Measurements from ENCODE around the gene OPRM1.
A peak's percentile ranks its signal among the peaks of the same experiment; 100 is the strongest.

The OPRM1 gene

DNA sequence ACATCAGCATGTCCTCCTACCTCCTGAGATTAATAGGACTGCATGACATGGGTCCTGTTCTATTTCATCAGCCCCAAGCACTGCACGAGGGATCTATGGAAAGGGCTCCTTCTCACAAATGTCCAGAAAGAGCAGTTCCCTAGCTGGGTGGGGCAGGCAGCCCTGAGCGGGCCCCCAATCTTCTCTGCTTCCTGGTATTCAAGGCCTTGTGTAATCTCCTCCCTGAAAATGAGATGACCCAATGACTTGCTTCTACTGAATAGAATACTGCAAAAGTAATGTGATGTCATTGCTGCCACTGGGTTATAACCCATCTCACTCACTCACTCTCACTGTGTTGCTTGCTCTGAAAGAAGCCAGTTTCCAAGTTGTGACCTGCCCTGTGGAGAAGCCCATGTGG, 126.4 kb downstream of the OPRM1 start:
- Histone ChIP-seq H3K27me3 (ENCODE audit: insufficient read depth, poor library complexity, severe bottlenecking) (no peaks in the 10 kb centered on the region), H3K27ac (replicated peaks) (no peak overlapping the region), H3K4me3 (replicated peaks; ENCODE audit: insufficient read depth, low read length) (no peak overlapping the region)
- DNase-seq (ENCODE audit: low read depth in 1 of 2, low spot score in 1 of 2): no peak
- TF ChIP-seq POLR2AphosphoS5 (IDR thresholded peaks at IDR 0.05; ENCODE audit: low read depth) (no peak), SPI1 (IDR thresholded peaks at IDR 0.05; ENCODE audit: borderline replicate concordance, low read depth) (no peak), GABPA (IDR thresholded peaks at IDR 0.05; ENCODE audit: low read depth) (no peak)
- TF ChIP-seq, protein P1, sequence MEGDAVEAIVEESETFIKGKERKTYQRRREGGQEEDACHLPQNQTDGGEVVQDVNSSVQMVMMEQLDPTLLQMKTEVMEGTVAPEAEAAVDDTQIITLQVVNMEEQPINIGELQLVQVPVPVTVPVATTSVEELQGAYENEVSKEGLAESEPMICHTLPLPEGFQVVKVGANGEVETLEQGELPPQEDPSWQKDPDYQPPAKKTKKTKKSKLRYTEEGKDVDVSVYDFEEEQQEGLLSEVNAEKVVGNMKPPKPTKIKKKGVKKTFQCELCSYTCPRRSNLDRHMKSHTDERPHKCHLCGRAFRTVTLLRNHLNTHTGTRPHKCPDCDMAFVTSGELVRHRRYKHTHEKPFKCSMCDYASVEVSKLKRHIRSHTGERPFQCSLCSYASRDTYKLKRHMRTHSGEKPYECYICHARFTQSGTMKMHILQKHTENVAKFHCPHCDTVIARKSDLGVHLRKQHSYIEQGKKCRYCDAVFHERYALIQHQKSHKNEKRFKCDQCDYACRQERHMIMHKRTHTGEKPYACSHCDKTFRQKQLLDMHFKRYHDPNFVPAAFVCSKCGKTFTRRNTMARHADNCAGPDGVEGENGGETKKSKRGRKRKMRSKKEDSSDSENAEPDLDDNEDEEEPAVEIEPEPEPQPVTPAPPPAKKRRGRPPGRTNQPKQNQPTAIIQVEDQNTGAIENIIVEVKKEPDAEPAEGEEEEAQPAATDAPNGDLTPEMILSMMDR (IDR thresholded peaks at IDR 0.05; ENCODE audit: insufficient read depth, low read length): no peak
- TF ChIP-seq, protein P2, sequence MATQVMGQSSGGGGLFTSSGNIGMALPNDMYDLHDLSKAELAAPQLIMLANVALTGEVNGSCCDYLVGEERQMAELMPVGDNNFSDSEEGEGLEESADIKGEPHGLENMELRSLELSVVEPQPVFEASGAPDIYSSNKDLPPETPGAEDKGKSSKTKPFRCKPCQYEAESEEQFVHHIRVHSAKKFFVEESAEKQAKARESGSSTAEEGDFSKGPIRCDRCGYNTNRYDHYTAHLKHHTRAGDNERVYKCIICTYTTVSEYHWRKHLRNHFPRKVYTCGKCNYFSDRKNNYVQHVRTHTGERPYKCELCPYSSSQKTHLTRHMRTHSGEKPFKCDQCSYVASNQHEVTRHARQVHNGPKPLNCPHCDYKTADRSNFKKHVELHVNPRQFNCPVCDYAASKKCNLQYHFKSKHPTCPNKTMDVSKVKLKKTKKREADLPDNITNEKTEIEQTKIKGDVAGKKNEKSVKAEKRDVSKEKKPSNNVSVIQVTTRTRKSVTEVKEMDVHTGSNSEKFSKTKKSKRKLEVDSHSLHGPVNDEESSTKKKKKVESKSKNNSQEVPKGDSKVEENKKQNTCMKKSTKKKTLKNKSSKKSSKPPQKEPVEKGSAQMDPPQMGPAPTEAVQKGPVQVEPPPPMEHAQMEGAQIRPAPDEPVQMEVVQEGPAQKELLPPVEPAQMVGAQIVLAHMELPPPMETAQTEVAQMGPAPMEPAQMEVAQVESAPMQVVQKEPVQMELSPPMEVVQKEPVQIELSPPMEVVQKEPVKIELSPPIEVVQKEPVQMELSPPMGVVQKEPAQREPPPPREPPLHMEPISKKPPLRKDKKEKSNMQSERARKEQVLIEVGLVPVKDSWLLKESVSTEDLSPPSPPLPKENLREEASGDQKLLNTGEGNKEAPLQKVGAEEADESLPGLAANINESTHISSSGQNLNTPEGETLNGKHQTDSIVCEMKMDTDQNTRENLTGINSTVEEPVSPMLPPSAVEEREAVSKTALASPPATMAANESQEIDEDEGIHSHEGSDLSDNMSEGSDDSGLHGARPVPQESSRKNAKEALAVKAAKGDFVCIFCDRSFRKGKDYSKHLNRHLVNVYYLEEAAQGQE (IDR thresholded peaks at IDR 0.05; ENCODE audit: insufficient replicate concordance, low read depth): no peak

DNA sequence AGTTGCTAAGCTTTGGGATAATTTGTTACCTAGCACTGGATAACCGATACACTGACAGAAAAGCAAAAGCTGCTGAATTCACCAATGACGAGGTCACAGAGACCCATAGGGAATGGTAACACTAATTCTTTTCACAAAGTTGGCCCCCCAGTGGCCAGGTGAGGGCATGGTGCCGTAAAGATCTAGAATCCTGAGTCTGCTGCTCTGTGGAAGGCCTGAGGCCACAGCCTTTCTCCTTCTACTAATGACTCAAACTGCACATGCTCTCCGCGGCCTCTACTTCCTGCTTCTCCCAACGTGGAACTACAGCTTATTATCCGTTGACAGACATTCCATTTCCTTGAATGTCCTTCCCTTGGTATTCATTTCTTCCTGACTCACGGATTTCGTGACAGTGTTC, 127.1 kb downstream of the OPRM1 start:
- Histone ChIP-seq H3K27ac (replicated peaks) (no peak overlapping the region), H3K4me3 (replicated peaks; ENCODE audit: insufficient read depth, low read length) (no peak overlapping the region), H3K27me3 (ENCODE audit: insufficient read depth, poor library complexity, severe bottlenecking) (no peaks in the 10 kb centered on the region)
- DNase-seq (ENCODE audit: low read depth in 1 of 2, low spot score in 1 of 2): no peak
- TF ChIP-seq GABPA (IDR thresholded peaks at IDR 0.05; ENCODE audit: low read depth) (no peak), POLR2AphosphoS5 (IDR thresholded peaks at IDR 0.05; ENCODE audit: low read depth) (no peak), SPI1 (IDR thresholded peaks at IDR 0.05; ENCODE audit: borderline replicate concordance, low read depth) (no peak)
- TF ChIP-seq, protein P2 (IDR thresholded peaks at IDR 0.05; ENCODE audit: insufficient replicate concordance, low read depth): no peak
- TF ChIP-seq, protein P1 (IDR thresholded peaks at IDR 0.05; ENCODE audit: insufficient read depth, low read length): no peak

DNA sequence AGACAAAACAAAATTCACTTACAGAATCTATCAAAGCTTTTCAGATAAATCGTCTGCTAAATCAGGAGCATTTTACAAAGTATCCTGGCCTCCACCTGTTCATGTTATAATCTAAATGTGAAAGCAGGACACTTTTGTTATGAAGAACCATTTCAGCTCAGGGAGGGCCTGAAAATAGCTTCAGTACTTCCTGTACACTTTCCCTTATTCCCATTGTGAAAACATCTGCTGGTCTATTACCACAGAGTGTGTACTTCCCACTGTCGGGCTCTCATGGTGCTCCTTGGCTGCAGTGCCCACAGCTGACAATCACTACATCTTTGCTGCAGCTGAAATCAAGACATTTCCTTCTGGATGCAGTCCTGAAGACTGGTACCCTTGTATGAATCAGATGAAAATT, 128.1 kb downstream of the OPRM1 start:
- Histone ChIP-seq H3K4me3 (replicated peaks; ENCODE audit: insufficient read depth, low read length) (no peak overlapping the region), H3K27me3 (ENCODE audit: insufficient read depth, poor library complexity, severe bottlenecking) (no peaks in the 10 kb centered on the region), H3K27ac (replicated peaks) (no peak overlapping the region)
- DNase-seq (ENCODE audit: low read depth in 1 of 2, low spot score in 1 of 2): peak in 1 of 2 experiments; percentile 66
- TF ChIP-seq SPI1 (IDR thresholded peaks at IDR 0.05; ENCODE audit: borderline replicate concordance, low read depth) (no peak), GABPA (IDR thresholded peaks at IDR 0.05; ENCODE audit: low read depth) (no peak), POLR2AphosphoS5 (IDR thresholded peaks at IDR 0.05; ENCODE audit: low read depth) (peak; percentile 45; the same call in 1 of the 2 replicates)

DNA sequence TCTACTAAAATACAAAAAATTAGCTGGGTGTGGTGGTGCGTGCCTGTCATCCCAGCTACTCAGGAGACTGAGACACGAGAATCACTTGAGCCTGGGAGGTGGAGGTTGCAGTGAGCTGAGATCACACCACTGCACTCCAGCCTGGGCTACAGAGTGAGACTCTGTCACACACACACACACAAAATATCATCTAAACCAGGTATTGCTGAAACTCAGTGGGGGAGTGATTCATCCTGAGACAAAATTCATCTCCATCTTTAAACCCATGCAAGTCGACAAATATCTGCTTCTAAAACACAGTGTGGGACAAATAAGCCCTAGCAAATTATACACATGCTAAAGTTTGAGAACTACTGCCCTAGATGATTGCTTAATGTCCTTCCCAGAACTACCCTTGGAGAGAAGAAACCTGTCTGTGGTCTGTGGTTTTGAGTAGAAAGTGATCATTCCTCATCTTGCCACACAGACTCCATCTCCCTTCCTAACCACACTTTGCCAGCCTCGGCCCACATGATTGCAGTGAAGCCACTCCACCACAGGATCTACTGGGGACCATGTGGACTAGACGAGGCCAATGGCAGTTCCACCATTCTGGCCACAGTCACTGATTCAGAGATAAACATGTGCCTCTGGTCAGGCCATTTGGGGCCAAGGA, 130.3 kb downstream of the OPRM1 start:
- DNase-seq (ENCODE audit: low read depth in 1 of 2, low spot score in 1 of 2): peak; percentile 83 to 93
- Histone ChIP-seq H3K27ac (replicated peaks) (no peak overlapping the region), H3K4me3 (replicated peaks; ENCODE audit: insufficient read depth, low read length) (no peak overlapping the region), H3K27me3 (ENCODE audit: insufficient read depth, poor library complexity, severe bottlenecking) (no peaks in the 10 kb centered on the region)
- TF ChIP-seq SPI1 (IDR thresholded peaks at IDR 0.05; ENCODE audit: borderline replicate concordance, low read depth): no peak
- TF ChIP-seq, protein P1 (IDR thresholded peaks at IDR 0.05; ENCODE audit: insufficient read depth, low read length): no peak
- peak; percentile 98 for TF ChIP-seq POLR2AphosphoS5 (IDR thresholded peaks at IDR 0.05; ENCODE audit: low read depth)
- TF ChIP-seq, protein P2 (IDR thresholded peaks at IDR 0.05; ENCODE audit: insufficient replicate concordance, low read depth): no peak
- no peak for TF ChIP-seq GABPA (IDR thresholded peaks at IDR 0.05; ENCODE audit: low read depth)

Measured in HL-60 (cell line).